ENCODE results near the gene VTI1A. TPM values are rescaled to one million over a fixed set of nuclear protein-coding genes. Genes with fewer than 3 reads are reported as not detected.

Gene VTI1A
- total RNA-seq, 6 donors from 2014 or later = 29.5 to 247 (median 43.0) TPM

DNA sequence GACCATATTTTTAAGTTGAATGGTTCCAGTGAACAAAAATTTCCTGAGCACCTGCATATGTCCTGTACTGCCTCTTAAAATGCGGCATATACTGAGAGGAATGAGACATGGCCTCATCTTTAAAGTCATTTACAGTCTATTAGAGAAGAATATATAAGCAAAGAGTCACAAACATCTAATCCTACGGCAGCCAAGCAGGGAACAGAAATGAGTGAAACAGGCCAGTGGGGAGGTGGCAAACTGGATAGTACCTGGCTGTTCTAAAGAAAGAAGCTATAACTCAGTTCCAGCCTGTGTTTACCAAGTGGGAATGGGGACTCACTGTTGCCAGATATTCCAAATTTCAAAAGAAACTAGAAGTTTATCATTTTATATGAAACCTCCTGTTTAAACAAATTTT, 211.4 kb downstream of the VTI1A start:
- no peaks in the 10 kb centered on the region for H3K4me1 ChIP-seq
- H3K27ac ChIP-seq = no peak overlapping the region
- no peaks in the 10 kb centered on the region for H3K27me3 ChIP-seq
- no peaks in the 10 kb centered on the region for H3K9me3 ChIP-seq
- TF ChIP-seq EP300 (IDR thresholded peaks at IDR 0.05) (no peak), CTCF (IDR thresholded peaks at IDR 0.05) (no peak), POLR2AphosphoS5 (IDR thresholded peaks at IDR 0.05) (no peak), POLR2A (IDR thresholded peaks at IDR 0.05) (no peak)
- no peaks in the 10 kb centered on the region for H3K36me3 ChIP-seq
- H3K4me3 ChIP-seq = no peak overlapping the region
- ATAC-seq (ENCODE audit: low FRiP score in 2 of 2) (no peak), DNase-seq (no peak)
- WGBS, 2 donors = 91 to 98% methylated on average over 2 of the region's 2 CpGs

GRCh38 chr10:112658900-112659638, 212.1 kb downstream of the VTI1A start:
- Histone ChIP-seq H3K4me3 (no peak overlapping the region), H3K27me3 (no peaks in the 10 kb centered on the region), H3K27ac (no peak overlapping the region), H3K9me3 (no peaks in the 10 kb centered on the region), H3K36me3 (no peaks in the 10 kb centered on the region), H3K4me1 (no peaks in the 10 kb centered on the region)
- WGBS, 2 donors = 68 to 85% methylated on average over 6 of the region's 6 CpGs
- ATAC-seq (ENCODE audit: low FRiP score in 2 of 2) (no peak), DNase-seq (no peak)
- TF ChIP-seq EP300 (IDR thresholded peaks at IDR 0.05) (no peak), CTCF (IDR thresholded peaks at IDR 0.05) (no peak), POLR2AphosphoS5 (IDR thresholded peaks at IDR 0.05) (no peak), POLR2A (IDR thresholded peaks at IDR 0.05) (no peak)

DNA sequence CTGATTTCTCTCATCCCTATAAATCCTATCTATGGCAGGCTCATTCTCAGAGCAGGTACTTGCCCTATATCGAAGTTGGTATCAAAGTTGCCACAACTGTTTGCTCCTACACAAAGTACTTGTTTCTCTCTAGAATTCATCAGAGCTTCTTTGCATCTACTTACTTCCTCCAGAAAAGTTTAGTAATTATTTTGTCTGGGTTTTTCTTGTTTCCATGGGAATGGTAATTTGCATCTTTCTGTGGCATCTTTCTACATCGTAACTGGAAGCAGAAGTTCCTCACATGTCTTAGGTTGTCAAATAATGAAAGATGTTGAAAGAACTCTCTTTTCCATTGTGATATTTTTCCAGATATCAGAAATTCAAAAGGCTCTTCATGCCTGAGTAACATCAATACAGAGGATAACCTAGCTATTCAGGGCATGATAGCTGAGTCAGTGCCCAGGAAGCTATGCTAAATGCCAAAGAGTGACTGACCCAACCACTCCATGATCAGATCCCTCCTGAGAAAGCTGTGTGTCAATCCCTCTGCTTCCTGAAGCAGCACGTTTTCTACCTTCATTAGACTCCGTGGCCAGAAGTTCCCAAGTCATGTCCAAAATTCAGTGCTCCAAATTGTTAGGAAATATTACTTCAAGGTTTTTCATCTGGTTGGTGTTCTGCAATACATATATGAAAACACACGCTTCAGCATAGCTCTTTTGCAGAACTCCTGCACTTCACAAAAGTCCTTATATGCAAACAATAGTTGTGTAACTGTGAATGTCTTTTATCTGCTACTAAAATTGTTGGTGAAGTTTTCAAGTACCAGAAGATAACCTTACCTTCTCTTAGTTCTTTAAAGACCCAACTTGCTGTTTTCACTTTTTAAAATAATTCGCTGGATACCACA, 216.5 kb downstream of the VTI1A start:
- 74 to 86% methylated on average over 6 of the region's 6 CpGs for WGBS, 2 donors
- TF ChIP-seq CTCF (IDR thresholded peaks at IDR 0.05) (no peak), POLR2AphosphoS5 (IDR thresholded peaks at IDR 0.05) (no peak), EP300 (IDR thresholded peaks at IDR 0.05) (no peak), POLR2A (IDR thresholded peaks at IDR 0.05) (no peak)
- H3K4me1 ChIP-seq = no peaks in the 10 kb centered on the region
- peaks cover 0 to 6% (median 0%) of the 10 kb centered on the region in 4 donors for H3K36me3 ChIP-seq
- DNase-seq (no peak), ATAC-seq (ENCODE audit: low FRiP score in 2 of 2) (peak in 1 of 2 donors; percentile 17)
- H3K27me3 ChIP-seq = no peaks in the 10 kb centered on the region
- H3K4me3 ChIP-seq = no peak overlapping the region
- H3K27ac ChIP-seq = no peak overlapping the region
- no peaks in the 10 kb centered on the region for H3K9me3 ChIP-seq

DNA sequence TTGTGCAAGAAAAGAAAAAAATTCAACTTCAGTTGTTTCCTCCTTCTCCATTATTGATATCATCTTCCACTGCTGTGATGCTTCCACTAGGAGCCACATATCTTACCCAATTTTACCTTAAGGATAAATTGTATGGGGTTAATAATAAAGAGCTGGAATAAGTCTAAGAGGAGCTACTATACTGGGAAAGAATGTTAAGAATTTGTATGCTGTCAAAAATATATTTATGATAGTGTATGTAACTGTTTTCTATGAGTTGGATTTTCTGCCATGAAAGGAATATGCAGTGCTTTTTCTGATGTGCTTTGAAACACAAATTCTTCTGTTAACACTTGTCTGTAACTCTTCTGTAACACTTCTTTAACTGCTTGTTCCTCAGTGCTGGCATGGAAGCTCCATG, 219.1 kb downstream of the VTI1A start:
- Histone ChIP-seq H3K4me1 (no peaks in the 10 kb centered on the region), H3K4me3 (no peak overlapping the region), H3K27me3 (no peaks in the 10 kb centered on the region), H3K9me3 (no peaks in the 10 kb centered on the region), H3K36me3 (peaks cover 0 to 18% (median 0%) of the 10 kb centered on the region in 4 donors), H3K27ac (no peak overlapping the region)
- ATAC-seq (ENCODE audit: low FRiP score in 2 of 2) (no peak), DNase-seq (no peak)
- TF ChIP-seq CTCF (IDR thresholded peaks at IDR 0.05) = no peak
- TF ChIP-seq POLR2A (IDR thresholded peaks at IDR 0.05) = no peak
- TF ChIP-seq EP300 (IDR thresholded peaks at IDR 0.05) = no peak
- TF ChIP-seq POLR2AphosphoS5 (IDR thresholded peaks at IDR 0.05) = no peak

Measured in upper lobe of left lung (tissue), 6 donors.